ENCODE data around the gene LRRC52. TPM values are rescaled to one million over a fixed set of nuclear protein-coding genes. Genes with fewer than 3 reads are reported as not detected.

The LRRC52 gene
- polyA plus RNA-seq, 1 of the 3 experiments (the other 2 are of a cell fraction): not detected

GRCh38 chr1:165531021-165531420 lies 12.8 kb upstream of the LRRC52 start:
- WGBS (ENCODE audit: low lambda C conversion rate): 0% methylated on average over 2 of the region's 2 CpGs
- Histone ChIP-seq H3K4me1 (ENCODE audit: control insufficient read depth in 1 of 2, insufficient read depth in 2 of 2, low read depth in 1 of 2, low read length in 1 of 2) (no peaks in the 10 kb centered on the region), H3K27ac (ENCODE audit: low read depth in 2 of 2, low read length in 1 of 2) (no peak overlapping the region), H3K4me3 (ENCODE audit: low read depth in 2 of 2, low read length in 1 of 2) (no peak overlapping the region), H3K27me3 (ENCODE audit: insufficient read depth) (no peaks in the 10 kb centered on the region), H3K36me3 (replicated peaks in 1 of 2; ENCODE audit: control insufficient read depth in 1 of 2, insufficient read depth in 2 of 2, low read length in 1 of 2) (no peaks in the 10 kb centered on the region), H3K4me2 (no peak overlapping the region), H3F3A (replicated peaks; ENCODE audit: insufficient read depth) (no peaks in the 10 kb centered on the region), H4K20me1 (ENCODE audit: insufficient read depth) (no peaks in the 10 kb centered on the region), H3K9me2 (no peaks in the 10 kb centered on the region), H2AFZ (ENCODE audit: low read depth) (no peak overlapping the region), H3K9me3 (no peaks in the 10 kb centered on the region), H3K9ac (no peak overlapping the region), H3K79me2 (ENCODE audit: insufficient read depth) (no peaks in the 10 kb centered on the region)
- ChIA-PET POLR2A (no interaction called here), CTCF (no interaction called here)
- no peak for DNase-seq
- TF ChIP-seq FOSL2 (IDR thresholded peaks at IDR 0.05; ENCODE audit: borderline replicate concordance, low read depth) (no peak), NRF1 (IDR thresholded peaks at IDR 0.05; ENCODE audit: low read depth, low read length) (no peak), USF2 (IDR thresholded peaks at IDR 0.05; ENCODE audit: borderline replicate concordance, low read depth, low read length) (no peak), FOXM1 (IDR thresholded peaks at IDR 0.05; ENCODE audit: low read depth) (no peak), MEF2A (IDR thresholded peaks at IDR 0.05; ENCODE audit: borderline replicate concordance, low read depth) (no peak), EZH2phosphoT487 (IDR thresholded peaks at IDR 0.05; ENCODE audit: borderline replicate concordance, low read depth) (no peak), TEAD4 (IDR thresholded peaks at IDR 0.05; ENCODE audit: borderline replicate concordance, insufficient read depth) (no peak), RXRA (IDR thresholded peaks at IDR 0.05; ENCODE audit: borderline replicate concordance, low read depth) (no peak), RAD21 (IDR thresholded peaks at IDR 0.05; ENCODE audit: low read length) (no peak), SIN3A (IDR thresholded peaks at IDR 0.05; ENCODE audit: borderline replicate concordance, low read depth, low read length) (no peak), ZBTB33 (IDR thresholded peaks at IDR 0.05; ENCODE audit: borderline replicate concordance, low read depth) (no peak), ELF1 (IDR thresholded peaks at IDR 0.05) (no peak), NFIC (IDR thresholded peaks at IDR 0.05; ENCODE audit: borderline replicate concordance) (no peak)
- TF ChIP-seq, protein P1, sequence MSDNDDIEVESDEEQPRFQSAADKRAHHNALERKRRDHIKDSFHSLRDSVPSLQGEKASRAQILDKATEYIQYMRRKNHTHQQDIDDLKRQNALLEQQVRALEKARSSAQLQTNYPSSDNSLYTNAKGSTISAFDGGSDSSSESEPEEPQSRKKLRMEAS (IDR thresholded peaks at IDR 0.05; ENCODE audit: low read depth): no peak
- TF ChIP-seq, protein P2, sequence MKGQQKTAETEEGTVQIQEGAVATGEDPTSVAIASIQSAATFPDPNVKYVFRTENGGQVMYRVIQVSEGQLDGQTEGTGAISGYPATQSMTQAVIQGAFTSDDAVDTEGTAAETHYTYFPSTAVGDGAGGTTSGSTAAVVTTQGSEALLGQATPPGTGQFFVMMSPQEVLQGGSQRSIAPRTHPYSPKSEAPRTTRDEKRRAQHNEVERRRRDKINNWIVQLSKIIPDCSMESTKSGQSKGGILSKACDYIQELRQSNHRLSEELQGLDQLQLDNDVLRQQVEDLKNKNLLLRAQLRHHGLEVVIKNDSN (IDR thresholded peaks at IDR 0.05; ENCODE audit: borderline replicate concordance, low read depth): no peak
- TF ChIP-seq, protein P3, sequence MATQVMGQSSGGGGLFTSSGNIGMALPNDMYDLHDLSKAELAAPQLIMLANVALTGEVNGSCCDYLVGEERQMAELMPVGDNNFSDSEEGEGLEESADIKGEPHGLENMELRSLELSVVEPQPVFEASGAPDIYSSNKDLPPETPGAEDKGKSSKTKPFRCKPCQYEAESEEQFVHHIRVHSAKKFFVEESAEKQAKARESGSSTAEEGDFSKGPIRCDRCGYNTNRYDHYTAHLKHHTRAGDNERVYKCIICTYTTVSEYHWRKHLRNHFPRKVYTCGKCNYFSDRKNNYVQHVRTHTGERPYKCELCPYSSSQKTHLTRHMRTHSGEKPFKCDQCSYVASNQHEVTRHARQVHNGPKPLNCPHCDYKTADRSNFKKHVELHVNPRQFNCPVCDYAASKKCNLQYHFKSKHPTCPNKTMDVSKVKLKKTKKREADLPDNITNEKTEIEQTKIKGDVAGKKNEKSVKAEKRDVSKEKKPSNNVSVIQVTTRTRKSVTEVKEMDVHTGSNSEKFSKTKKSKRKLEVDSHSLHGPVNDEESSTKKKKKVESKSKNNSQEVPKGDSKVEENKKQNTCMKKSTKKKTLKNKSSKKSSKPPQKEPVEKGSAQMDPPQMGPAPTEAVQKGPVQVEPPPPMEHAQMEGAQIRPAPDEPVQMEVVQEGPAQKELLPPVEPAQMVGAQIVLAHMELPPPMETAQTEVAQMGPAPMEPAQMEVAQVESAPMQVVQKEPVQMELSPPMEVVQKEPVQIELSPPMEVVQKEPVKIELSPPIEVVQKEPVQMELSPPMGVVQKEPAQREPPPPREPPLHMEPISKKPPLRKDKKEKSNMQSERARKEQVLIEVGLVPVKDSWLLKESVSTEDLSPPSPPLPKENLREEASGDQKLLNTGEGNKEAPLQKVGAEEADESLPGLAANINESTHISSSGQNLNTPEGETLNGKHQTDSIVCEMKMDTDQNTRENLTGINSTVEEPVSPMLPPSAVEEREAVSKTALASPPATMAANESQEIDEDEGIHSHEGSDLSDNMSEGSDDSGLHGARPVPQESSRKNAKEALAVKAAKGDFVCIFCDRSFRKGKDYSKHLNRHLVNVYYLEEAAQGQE (IDR thresholded peaks at IDR 0.05; ENCODE audit: low read depth, low read length): no peak

All from SK-N-SH (cell line).